Islet precursor cell (in vitro differentiated cells): Measurements from ENCODE around the gene FARP1.
A peak's percentile ranks its signal among the peaks of the same experiment; 100 is the strongest.
"Not testable (repeated sequence)": the region's sequence is repeated elsewhere in the genome, so short reads cannot be mapped to it uniquely, and the experiment has no call there.

ENCODE experiments used
- DNase-seq: peaks from one replicate; pipeline ENCODE4 v3.0.0-alpha.2; 2018

The FARP1 gene

GRCh38 chr13:98267080-98267912, 124.4 kb downstream of the FARP1 start:
- DNase-seq, result peak; percentile 73

DNA sequence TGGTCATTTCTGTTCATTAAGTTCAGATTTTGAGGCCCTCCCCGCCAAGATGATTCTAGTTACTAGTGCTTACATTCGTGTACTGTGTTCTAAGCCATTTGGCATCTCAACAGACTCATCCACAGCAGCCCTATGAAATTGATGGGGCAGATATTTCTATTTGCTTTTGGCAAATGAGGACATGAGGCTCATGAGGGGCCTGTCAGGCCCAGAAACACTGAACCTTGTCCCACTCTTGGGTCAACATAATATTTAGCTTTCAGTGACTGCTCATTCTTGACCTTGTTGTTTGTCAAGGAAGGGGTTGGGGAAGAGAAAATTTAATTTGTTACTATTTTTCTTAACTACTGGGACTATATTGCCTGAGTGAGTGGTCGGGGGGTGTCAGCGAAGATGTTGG, 126.5 kb downstream of the FARP1 start:
- no peak for DNase-seq

DNA sequence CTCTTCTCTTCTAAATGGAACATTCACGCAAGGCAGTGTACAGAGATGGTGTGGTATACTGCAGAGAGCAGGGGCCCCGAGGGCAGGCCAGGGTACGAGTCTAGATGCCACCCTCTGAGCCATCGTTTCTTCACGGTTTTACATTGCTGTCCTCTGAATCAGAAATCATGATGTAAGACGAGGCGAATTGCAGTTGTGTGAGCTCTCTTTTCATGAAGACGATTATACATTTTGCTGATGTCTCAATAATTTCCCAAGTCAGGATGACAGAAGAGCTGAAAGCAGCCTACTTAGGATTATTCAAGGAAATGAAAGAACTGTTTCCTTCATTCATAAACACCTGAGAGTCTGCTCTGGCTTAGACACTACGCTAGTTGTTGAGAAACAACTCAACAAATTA, 127.9 kb downstream of the FARP1 start:
- DNase-seq, result no peak

GRCh38 chr13:98271646-98272045, 128.8 kb downstream of the FARP1 start:
- not testable (repeated sequence) for DNase-seq

DNA sequence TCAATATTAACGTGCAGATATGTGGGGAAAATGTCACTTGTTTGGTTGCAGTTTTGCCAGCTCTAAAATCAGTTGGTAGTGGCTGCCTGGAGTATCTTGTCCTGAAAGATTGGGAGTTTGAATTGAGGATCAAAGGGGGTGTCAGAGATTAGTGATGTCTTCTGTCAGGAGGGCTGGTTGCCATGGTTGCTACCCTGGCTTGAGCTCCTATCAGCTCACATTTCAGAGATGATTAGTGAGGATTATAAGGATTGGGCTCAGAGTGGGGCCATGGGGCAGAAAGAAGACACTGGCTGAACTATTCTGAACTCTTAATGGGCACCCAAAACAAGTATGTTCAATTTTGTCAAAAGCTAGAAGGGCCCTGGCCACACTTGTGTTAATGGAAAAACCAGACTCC, 129.7 kb downstream of the FARP1 start:
- no peak for DNase-seq

DNA sequence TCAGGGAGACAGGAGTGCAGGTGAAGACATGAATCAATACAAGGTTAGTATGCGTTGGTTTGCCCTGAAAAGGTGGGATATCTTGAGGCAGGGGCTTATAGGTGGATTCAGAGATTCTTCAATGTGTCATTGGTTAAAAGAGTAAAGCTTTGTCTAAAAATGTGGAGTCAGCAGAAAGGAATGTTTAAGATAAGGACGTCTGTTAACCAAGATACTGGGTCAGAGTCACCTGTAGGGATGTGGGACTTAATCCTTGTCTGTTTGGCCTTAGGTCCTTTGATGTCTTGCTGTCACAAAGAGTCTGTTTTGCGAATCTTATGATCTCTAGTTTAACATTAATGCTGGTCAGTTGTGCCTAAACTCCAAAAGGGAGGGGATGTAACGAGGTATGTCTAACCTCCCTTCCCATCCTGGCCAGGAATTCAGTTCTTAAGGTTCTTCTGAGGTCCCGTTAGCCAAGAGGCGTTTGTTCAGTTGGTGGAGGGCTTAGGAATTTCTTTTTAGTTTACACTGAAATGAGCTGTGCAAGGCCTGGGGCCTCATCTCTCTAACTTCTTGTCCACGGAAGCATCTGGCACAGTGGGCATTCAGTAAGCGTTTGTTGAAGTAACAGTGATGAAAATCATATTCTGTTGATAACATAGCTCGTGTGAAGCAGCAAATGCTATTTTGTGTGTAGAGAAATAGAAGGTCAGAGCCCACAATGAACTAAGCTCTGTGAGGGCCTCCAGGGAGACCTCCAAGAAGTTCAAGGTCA, 130.4 kb downstream of the FARP1 start:
- no peak for DNase-seq

GRCh38 chr13:98273824-98274742, 131.2 kb downstream of the FARP1 start:
- DNase-seq, result no peak

DNA sequence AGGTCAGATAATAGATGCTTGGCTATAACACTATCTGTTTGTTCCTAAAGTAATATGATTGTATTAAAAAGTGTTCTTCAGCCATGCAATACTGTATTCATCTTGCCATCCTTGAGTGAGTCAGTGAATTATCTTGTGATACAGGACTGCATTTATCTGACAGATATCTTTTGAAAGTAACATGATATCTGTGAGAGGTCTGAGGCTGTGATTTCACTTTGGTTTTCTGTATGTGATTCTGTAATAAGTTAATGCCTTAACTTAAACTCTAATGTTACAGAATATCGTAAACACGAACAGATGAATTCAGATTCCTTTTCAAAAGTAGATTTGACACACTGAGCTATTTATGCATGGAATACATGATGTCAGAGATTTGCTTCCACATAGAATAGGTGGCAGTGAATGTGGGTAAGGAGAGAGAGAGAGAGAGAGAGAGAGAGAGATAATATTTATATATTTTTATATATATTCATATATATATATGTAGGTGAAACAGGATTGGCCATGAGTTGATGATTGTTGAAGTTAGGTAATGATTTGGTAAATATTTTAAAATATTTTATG, 132.1 kb downstream of the FARP1 start:
- no peak for DNase-seq

DNA sequence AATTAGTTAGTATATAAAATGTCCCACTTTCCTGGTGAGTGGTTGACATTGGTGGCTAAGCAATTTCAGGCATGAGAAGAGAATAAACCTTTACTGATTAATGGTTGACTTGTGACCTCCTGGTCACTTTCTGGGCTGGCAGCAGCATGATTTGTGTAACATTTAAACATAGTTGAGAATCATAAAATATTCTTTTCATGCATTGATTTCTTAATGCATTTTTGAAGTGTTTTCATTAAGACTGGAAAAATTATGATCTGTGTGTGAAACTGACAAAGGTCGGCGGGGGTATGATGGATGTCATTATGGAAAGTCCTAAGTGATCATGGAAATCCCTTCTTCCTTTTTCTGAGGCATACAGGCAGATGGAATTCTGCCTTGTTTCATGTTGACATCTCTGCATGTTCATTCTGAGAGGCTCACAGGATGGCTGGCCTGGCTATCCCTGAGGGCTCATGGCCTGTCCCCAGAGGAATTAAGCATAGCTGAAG, 132.8 kb downstream of the FARP1 start:
- peak; percentile 71 for DNase-seq

- no peak for DNase-seq
Measured at GRCh38 chr13:98276486-98276885, 133.6 kb downstream of the FARP1 start.

- no peak for DNase-seq
Measured at GRCh38 chr13:98278068-98278724, 135.3 kb downstream of the FARP1 start.

GRCh38 chr13:98279473-98280175, 136.7 kb downstream of the FARP1 start:
- DNase-seq, result no peak

DNA sequence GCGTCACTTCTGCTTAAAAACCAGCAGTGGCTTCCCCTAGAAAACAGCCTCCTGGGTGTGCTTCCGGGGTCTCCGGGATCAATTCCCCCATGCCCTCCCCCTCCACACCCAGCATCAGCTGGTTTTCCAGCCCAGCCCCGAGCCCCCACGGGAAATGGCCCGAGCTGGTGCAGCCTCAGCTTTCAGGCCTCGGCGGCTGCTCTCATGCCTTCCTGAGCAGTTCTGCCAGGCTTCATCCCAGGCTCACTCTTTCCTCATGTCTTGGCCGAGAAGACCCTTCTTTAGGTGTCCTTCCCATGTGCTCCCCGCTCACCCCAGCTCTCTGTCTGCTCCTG, 137.2 kb downstream of the FARP1 start:
- DNase-seq, result no peak

GRCh38 chr13:98284679-98285078, 141.8 kb downstream of the FARP1 start:
- DNase-seq, result no peak

- peak; percentile 70 for DNase-seq
Measured at GRCh38 chr13:98285317-98285716, 142.4 kb downstream of the FARP1 start.

- no peak for DNase-seq
Measured at GRCh38 chr13:98285852-98286594, 143.1 kb downstream of the FARP1 start.

GRCh38 chr13:98286799-98287198, 143.9 kb downstream of the FARP1 start:
- DNase-seq, result no peak

GRCh38 chr13:98288211-98288610, 145.3 kb downstream of the FARP1 start:
- no peak for DNase-seq

- DNase-seq, result no peak
Measured at GRCh38 chr13:98289339-98289945, 146.5 kb downstream of the FARP1 start.

- DNase-seq, result no peak
Measured at GRCh38 chr13:98290261-98290660, 147.4 kb downstream of the FARP1 start.
